Thyroid gland (tissue), 4 donors: ENCODE data around the gene SLC25A13.

Experiments
- POLR2A ChIP-seq, 2 donors: fragments of 450-650 bp; IDR thresholded peaks; one replicate each; pipeline ENCODE4 v1.6.1; 2017; ENCODE audit warnings: antibody characterized with exemption in 2 of 2, mild to moderate bottlenecking in 2 of 2, moderate library complexity in 1 of 2
- TF ChIP-seq, protein P1 (sequence below), 6 experiments: fragments of 200-600 bp in 3 of 6; fragments of 450-650 bp in 3 of 6; sonication (generic) in 3 of 6; IDR thresholded peaks; one replicate each; pipeline ENCODE4 v1.5.1; 2016 to 2019; ENCODE audit warnings: antibody characterized with exemption in 6 of 6, mild to moderate bottlenecking in 2 of 6, inconsistent platforms in 1 of 6, moderate library complexity in 1 of 6

DNA sequence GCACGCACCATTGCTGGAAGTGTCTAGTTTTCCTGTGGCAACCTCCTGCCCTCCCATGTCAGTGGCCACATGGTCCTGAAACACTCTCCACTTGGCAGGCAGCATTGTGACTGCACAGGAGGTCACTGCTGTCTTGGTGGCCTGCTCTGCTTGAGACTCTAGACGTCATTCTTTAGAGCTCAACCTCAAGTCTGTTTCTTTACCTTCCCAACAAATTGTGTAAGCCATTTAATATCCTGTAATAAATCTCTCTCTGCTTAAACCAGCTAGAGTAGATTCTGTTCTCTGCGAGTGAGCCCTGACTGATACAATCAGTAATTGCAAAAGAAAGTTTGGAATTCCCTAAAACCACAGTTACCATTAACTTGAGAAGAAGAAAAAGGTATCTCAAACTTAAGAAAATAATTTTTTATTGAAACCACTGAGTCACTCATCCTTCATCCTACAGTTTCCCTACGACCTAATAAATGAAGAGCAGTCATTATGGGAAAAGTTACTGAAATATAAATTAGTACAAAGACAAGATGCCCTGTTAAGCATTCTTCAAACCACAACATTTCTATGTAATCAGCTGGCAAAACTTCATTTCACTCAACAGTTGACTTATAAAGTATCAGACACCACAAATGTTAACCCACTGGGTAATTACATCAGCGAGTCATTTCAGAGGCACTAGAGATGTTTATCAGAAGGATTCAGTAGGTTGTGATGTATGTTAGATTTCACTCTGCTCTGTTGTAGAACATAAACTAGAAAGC is 18.0 kb downstream of the SLC25A13 start:
- TF ChIP-seq, protein P1, sequence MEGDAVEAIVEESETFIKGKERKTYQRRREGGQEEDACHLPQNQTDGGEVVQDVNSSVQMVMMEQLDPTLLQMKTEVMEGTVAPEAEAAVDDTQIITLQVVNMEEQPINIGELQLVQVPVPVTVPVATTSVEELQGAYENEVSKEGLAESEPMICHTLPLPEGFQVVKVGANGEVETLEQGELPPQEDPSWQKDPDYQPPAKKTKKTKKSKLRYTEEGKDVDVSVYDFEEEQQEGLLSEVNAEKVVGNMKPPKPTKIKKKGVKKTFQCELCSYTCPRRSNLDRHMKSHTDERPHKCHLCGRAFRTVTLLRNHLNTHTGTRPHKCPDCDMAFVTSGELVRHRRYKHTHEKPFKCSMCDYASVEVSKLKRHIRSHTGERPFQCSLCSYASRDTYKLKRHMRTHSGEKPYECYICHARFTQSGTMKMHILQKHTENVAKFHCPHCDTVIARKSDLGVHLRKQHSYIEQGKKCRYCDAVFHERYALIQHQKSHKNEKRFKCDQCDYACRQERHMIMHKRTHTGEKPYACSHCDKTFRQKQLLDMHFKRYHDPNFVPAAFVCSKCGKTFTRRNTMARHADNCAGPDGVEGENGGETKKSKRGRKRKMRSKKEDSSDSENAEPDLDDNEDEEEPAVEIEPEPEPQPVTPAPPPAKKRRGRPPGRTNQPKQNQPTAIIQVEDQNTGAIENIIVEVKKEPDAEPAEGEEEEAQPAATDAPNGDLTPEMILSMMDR (IDR thresholded peaks at IDR 0.05): no peak
- no peak for TF ChIP-seq POLR2A (IDR thresholded peaks at IDR 0.05)
